Stimulated activated CD8-positive, alpha-beta memory T cell treated with anti-CD3 and anti-CD28 coated beads, Interleukin-4, amount 100 ng/mL, for 1 hour (primary cell): ENCODE results near the gene SSTR4.

Source experiments
- DNase-seq, 2 donors: peaks; one replicate each; pipeline ENCODE4 v3.0.0-alpha.2; 2020; ENCODE audit warnings: low read depth in 2 of 2, low spot score in 1 of 2

SSTR4 gene

DNA sequence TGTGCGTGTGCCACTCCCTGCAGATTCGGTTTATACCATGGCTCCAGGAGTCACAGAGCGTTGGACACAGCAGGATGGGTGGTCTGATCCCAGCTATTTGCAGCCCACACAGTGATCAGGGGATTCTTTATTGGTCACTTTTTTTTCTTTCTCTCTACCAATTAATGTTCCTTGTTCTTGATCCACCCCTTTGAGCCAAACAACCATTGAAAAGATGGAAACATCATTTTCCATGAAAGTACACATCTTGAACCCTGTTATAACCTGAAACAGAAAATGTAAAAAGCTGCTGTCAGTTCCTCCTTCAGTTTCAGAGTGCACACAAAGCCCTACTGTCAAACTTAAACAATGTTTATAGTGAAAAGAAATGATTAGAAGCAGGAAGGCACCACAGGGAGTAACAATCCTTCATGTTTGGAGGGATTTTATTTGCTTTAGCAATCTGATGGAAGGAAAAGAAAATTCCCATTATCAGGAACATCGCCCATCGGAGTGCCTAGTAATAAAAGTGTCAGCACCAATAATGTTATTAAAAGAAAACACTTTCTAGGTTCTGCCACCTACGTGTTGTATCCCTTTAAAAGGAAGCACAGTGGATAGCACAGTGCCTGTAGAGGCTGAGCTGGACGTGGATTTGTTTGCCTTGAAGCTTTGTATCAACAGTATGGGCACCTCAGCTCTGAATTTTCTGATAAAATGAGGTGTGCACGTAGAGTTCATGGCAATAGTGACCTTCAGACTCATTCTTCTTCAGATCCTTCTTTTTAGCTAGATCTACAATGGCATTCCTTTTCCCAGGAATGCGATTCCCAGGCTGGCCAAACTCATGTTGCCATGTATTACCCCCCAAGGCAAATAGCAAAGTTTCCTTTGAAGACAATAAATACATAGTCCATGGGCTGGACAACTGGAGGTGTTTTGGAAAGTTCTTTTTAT is 30.4 kb downstream of the SSTR4 start:
- DNase-seq, result no peak

DNA sequence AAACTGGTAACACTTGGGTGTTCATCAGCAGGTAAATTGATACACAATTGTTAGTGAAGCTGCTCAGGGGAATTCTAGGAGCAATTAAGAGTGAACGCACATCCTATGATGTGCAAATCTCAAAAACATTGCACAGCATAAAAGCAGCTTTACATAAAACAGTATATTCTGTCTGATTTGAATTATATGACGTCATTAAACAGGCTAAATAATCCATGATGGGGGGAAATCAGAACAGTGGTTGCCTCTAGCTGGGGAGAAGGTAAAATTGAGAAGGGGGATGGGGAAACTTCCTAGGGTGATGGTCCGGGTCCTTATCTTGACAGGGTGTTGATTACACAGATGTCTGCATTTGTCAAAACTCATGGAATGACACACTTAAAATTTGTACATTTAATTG is 31.7 kb downstream of the SSTR4 start:
- DNase-seq, result no peak

DNA sequence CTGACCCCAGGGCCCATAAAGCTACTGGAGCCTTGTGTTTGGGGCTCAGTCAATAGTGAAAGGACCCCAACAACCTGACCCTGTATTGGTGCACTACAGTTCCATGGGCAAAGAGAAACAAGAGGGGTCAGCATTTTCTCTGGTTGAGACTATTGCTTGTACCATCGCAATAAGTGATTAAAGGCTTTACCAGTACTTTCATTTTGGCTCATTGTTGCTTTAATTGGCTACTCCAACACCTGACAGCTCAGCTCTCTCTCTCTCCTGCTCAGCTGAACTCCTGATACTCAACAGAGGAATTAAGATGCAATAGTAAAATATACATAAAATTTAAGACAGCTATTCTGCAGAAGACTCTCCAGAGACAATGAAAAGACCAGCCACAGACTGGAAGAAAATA is 33.2 kb downstream of the SSTR4 start:
- DNase-seq, result no peak

DNA sequence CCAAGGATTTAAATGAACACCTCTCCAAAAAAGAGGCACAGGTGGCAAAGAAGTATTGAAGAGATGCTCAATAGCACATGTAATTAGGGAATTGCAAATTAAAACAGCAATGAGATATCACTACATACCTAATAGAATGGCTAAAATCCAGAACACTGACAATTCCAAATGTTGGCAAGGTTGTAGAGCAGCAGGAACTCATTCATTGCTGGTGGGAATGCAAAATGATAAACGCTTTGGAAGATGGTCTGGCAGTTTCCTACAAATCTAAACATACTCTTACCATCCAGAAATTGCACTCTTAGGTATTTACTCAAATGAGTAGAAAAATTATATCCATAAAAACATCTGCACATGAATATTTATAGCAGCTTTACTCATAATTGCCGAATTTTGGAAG is 34.0 kb downstream of the SSTR4 start:
- no peak for DNase-seq

GRCh38 chr20:23071398-23071797 is 36.3 kb downstream of the SSTR4 start:
- DNase-seq, result no peak

DNA sequence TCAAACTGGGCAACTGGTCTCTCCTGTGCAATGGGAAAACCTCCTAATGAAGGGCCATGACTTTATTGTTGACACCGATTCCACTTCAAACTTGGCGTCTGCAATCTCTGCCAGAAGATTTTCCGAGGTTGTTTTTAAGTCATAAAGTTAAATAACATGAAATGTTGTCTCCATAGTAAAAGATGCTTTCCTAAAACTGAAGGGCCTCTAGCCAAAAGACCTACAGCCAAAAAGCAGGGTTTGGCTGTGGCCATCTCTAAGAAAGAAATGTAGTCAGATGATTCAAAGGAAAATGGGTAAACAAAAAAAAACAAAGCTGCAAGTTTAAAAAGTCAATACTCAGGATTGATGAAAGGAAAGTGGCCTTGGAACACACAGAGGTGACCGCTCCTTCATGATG is 36.9 kb downstream of the SSTR4 start:
- DNase-seq, result no peak

DNA sequence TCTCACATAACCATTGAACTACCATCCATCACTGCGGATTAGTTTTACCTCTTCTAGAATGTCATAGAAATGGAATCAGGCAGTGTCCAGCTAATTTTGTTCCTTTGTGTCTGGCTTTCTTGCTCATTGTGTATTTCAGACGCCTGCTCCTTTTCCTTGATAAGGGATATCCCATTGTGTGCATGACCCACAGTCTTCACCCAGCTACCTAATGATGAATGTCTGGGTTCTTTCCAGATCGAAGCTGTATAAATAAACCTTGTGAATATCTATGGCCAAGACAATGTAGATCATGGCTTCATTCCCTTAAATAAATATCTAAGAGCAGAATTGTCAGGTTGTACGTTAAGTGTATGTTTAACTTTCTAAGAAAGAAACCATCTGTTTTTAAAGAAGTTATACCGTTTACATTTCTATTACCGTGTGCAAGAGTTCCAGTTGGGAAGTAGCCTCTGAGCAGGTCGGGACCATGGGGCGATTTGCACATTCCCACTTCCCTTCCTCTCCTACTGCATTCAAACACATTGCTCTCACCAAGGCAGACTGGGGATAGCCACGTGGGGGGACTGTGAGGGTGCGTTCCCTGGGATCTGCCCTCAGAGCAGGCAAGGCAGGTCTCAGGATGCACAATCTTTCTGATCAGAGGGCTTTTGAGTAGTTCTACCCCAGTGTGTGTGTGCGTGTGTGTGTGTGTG is 37.9 kb downstream of the SSTR4 start:
- DNase-seq, result no peak

GRCh38 chr20:23074052-23074451 is 38.9 kb downstream of the SSTR4 start:
- DNase-seq, result no peak

DNA sequence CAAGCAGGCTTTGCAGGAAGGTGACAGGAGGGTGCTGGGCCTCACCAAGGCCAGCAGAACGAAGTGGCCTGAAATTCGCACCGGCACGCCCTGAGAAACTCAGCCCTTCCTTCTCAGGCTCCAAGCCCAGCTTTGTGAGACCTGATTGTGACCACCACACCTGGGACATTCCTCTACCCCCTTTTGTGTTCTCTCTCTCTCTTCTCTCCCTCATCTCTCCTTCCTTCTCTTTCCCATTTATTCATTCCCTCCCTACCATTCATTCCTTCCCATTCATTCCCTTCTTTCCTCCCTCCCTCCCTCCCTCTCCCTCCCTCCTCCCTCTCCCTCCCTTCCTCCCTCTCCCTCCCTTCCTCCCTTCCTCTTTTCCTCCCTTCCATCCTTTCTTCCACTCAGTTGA is 42.2 kb downstream of the SSTR4 start:
- no peak for DNase-seq

GRCh38 chr20:23078351-23079015 is 43.4 kb downstream of the SSTR4 start:
- DNase-seq, result no peak

DNA sequence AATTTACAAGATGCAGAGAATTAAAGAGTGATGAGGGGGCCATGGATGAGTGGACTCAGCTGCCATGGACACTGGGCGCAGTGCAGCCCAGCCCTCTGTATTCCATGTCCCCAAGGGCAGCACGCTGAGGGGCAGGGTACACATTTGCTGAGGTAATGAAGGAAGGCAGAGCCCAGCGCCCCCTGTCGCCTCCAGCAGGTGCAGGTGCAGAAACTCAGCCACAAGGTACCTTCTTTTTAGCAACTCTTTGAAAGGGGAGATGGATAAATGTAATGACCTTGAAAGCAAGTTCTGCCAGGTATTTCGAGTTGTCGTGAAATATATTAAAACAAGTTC is 43.9 kb downstream of the SSTR4 start:
- DNase-seq, result no peak

DNA sequence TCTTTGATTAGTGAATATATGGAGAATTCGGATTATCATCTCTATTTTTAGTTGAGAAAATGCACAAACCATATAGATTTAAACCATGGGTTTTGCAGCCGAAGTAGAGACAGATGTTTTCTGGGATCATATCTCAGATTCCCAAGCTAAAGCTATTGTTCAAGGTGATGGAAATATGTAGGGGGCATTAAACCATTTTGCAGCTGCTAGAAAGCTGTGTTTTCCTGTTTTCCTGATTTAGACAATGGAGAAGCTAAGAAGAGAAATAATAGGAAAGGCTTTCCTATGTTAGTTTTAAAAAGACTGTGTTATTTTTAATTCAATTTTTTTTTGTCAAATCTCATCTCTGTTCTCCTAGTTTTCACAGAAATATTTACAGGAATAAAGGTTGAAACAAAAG is 44.8 kb downstream of the SSTR4 start:
- no peak for DNase-seq

GRCh38 chr20:23080521-23080920 is 45.4 kb downstream of the SSTR4 start:
- DNase-seq, result no peak

DNA sequence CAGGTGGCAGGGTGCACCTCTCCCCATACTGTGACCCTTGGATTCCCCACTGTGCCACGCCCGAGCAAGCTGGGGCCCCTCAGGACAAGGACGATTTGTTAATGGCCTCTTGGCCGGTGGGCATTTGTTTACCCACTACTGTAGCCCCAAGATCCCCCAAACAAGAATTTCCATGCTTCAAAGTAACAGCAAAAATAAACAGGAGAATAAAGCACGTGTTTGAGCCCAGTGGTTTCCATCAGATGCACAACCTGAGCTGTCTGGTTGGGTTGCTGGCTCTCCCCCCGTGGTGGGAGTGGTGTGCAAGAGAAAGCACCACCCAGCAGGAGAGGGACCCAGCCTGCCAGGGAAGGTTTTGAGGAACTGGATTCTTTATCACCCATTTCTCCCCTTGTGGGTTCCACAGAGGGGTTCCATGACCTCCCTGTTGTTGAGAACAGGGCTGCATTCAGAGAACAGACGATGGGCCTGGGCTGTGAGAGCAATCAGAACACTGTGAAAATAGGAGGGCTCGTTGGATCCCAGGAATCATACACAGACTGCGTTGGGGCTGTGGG is 46.2 kb downstream of the SSTR4 start:
- no peak for DNase-seq

DNA sequence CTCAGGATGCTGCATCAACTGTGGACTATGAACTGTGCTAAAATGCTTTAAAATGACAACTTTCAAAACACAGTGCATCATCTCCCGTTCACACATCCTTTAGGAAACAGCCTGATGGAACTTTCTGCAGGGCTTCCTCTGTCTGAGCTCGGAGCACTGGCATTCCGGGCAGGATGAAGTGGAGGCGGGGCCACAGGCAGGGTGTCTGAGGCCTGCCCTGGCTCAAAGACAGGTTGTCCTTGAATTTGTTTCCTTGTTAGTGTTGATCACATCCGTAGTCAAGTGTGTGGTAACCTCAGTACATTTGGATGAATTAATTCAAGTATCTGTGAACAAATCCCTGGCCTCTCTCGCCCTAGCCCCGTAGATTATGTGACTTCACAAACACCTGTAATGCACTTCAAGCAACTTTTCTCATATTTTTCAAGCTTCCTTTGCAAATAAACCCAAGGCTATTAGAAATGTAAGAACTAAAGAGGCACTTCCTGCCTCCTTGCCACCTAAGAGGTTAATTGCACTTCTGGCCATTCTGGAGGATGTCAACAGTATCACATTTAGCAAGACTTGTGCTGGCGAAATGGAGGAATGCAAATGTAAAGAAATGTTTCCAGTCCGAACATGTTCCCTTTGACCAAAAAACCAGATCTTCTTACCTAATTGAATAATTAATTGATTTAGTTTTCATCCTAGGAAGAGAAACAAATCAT is 47.9 kb downstream of the SSTR4 start:
- no peak for DNase-seq

DNA sequence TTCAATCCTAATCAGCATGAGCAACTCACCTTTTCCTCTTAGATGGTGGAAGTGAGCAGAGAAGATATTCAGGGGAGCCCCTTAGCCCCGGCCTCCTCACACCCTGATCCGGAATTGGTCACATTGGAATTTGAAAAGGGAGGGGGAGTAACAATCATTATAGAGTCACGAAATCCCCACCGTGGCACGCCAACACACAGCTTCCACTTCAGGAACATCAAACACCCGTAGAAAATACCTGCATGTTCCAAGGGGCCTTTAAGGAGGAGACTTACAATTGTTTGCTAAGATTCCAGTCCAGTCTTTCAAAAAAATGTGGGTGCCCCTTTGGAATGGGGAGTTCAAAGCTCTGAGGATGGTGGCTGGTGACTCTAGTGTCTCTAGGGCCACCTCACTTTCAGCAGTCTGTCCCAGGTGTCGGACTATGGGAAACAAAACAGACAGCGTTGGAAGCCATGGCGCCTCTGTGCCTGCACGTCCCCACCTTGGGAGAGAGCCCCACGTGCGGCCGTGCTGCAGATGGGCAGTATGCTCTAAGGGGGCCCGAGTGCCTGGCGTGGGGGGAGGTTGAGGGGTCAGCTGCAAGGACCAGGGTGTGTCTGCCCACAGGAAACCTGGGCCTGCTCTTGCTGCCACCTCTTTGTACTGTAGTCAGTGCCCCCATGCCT is 48.6 kb downstream of the SSTR4 start:
- no peak for DNase-seq

GRCh38 chr20:23084282-23084844 is 49.3 kb downstream of the SSTR4 start:
- DNase-seq, result no peak

GRCh38 chr20:23084845-23085365 is 49.8 kb downstream of the SSTR4 start:
- DNase-seq, result no peak

DNA sequence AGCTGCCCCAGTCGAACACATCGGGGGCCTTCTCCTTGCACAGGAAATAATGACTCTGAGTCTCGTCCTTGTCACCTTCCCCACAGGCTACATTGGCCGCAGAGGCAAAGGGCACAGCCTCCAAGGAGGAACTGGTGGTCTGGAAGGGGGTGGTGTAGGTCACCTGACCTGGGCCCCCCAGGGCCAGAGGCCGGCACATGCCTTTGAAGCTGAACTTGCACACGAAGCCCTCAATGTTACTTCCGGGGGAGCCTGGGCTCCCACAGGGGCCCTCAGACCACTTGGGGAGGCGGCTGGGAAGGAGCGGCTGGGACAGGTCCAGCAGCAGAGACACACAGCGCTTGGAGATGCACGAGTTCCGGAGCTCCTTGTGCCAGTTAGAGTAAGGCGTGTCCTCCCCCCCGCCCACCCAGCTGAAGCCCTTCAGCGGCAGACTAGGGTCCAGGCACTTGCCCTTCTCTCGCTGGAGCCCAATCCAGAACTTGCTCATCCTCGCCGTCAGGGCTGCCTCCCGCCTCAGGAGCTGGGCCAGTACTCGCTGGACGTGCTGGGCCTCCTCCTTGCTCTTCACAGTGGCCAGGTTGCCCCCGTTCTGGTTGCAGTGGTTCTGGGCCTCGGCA is 50.4 kb downstream of the SSTR4 start:
- DNase-seq, result no peak
